ENCODE measurements around the gene GABRD. TPM values are rescaled to one million over a fixed set of nuclear protein-coding genes. Genes with fewer than 3 reads are reported as not detected.

The GABRD gene
- total RNA-seq, 1 experiment from 2014 or later = 1.7 TPM

- CTCF ChIA-PET = interaction anchor here (0.6 to 12.0 kb wide), 21 partner anchors 8 to 201 kb away, joined by 3 to 312 read pairs (median 3); partner anchors contain the start of gene CFAP74
- DNase-seq (ENCODE audit: low spot score) (peak; percentile 98), ATAC-seq (peak; percentile 66)
- Mint-ChIP-seq H3K4me3 (peak within 1 kb of the TSS; percentile 85), H3K9me3 (no peaks in the 10 kb centered on the region), H3K27me3 (ENCODE audit: low read depth) (peaks cover 9% of the 10 kb centered on the region; the same call in 1 of the 2 replicates), H3K4me1 (peaks cover 26% of the 10 kb centered on the region), H3K27ac (peak within 1 kb of the TSS; percentile 99), H3K36me3 (no peaks in the 10 kb centered on the region)
- POLR2A ChIA-PET = interaction anchor here (1.0 kb wide), 1 partner anchor 270 kb away, joined by 3 read pairs; no protein-coding TSS in a partner anchor
- TF ChIP-seq HMGA2 (CRISPR knock-in tag; IDR thresholded peaks at IDR 0.05) (no peak), PRDM15 (CRISPR knock-in tag; IDR thresholded peaks at IDR 0.05) (peak; percentile 89), AR (CRISPR knock-in tag; IDR thresholded peaks at IDR 0.05) (no peak), ZMAT4 (CRISPR knock-in tag; IDR thresholded peaks at IDR 0.05) (no peak), ELF4 (CRISPR knock-in tag; IDR thresholded peaks at IDR 0.05; ENCODE audit: low read depth) (no peak), NR3C1 (CRISPR knock-in tag; conservative IDR thresholded peaks at IDR 0.05; ENCODE audit: low read depth) (no peak), CTCF (IDR thresholded peaks at IDR 0.05) (no peak), ZNF396 (CRISPR knock-in tag; IDR thresholded peaks at IDR 0.05; ENCODE audit: borderline replicate concordance) (no peak), MYBL2 (CRISPR knock-in tag; IDR thresholded peaks at IDR 0.05) (0 out of 2 replicates have a peak, but pooled peaks have one; percentile 6), ARID4B (CRISPR knock-in tag; IDR thresholded peaks at IDR 0.05; ENCODE audit: borderline replicate concordance) (peak; percentile 24; the same call in 1 of the 2 replicates), NFYB (CRISPR knock-in tag; conservative IDR thresholded peaks at IDR 0.05; ENCODE audit: low read depth) (peak; percentile 90), ZBTB21 (CRISPR knock-in tag; IDR thresholded peaks at IDR 0.05; ENCODE audit: borderline replicate concordance) (no peak), HMGXB4 (CRISPR knock-in tag; IDR thresholded peaks at IDR 0.05) (peak; percentile 57; the same call in 1 of the 2 replicates), ESRRA (CRISPR knock-in tag; IDR thresholded peaks at IDR 0.05; ENCODE audit: borderline replicate concordance) (no peak), PREB (CRISPR knock-in tag; IDR thresholded peaks at IDR 0.05; ENCODE audit: borderline replicate concordance) (no peak), IRF1 (CRISPR knock-in tag; IDR thresholded peaks at IDR 0.05) (no peak), NR1H2 (CRISPR knock-in tag; IDR thresholded peaks at IDR 0.05) (no peak), EMX1 (CRISPR knock-in tag; IDR thresholded peaks at IDR 0.05) (no peak)
Measured at GRCh38 chr1:2049718-2050431, 30.7 kb downstream of the GABRD start, which contains the start of gene PRKCZ. Gene PRKCZ (plus strand): TSS chr1:2050411. CDS start chr1:2050631, 220 bp downstream.
